HG03095 (cell line): ENCODE measurements around the gene KPRP.

Experiments
- ATAC-seq: cut with Tn5 transposase; IDR thresholded peaks from one replicate; pipeline ENCODE4 v1.9.1; 2021; ENCODE audit warnings: moderate library complexity; ENCODE audit not compliant: unreplicated experiment

Gene KPRP

DNA sequence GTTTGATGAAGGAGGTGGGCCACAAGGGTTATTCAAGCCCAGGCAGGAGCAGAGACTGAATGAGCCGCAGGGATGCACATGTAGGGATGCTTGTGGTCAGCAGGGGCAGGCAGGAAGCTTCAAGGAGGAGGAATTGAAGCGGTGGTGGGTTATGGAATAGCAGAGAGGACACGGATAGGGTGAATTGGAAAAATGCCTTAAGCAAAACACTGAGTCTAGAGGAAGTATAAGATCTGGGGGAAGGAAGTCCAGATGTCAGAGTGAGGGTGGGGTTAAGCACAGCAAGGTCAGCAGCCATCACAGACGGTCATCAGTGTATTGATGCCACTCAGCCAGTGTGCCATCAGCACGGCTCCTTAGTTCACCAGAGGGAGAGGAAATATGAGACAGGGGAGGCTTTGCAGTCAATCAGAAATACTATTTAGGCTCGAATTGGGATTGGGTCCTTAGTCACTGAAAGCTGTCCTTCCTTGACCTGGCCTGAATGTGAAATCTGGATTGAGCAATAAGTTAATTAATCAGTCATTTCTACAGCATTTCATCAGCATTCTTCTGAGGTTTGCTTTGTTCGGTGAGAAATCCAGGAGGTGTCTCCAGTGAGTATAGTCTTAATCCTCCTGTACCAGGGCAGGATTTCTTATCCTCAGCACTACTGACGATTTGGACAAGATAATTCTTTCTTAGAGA is 11.2 kb downstream of the KPRP start:
- no peak for ATAC-seq

DNA sequence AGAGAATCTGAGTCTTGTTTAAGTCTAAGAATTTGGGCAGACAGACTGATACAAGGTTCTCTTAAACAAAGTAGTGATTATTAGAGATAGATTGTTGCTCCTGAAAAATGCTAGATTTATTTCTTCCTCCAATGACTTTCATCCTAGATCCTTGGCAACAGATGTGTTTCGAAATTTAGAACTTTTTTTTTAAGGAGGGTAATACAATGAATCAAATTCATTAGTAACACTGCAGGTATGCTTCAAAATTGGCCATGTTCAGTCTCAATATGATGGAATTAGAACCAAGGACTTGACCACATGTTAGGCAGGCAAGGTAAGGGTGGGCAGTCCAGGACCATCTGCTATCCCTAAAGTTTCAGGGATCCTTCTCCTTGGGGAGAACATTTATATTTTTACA is 12.6 kb downstream of the KPRP start:
- ATAC-seq: no peak

DNA sequence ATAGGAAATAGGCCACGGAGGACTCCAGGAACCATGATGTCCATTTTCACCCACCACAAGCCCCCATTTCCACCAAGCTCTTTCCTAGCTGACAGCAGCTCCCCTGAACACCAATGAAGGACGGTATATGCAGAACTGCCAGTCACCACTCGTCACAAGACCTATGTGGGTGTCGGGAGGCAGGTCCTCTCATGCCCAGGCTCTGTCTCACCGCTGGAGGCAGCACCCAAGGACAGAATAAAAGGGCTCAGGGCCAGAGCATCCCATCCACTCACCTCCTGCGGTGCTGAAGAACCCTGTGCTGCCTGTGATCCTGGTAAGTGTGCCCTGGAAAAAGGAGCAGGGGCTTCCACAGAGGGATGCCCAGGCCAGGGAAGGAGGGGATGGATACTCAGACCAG is 17.1 kb downstream of the KPRP start, which contains the start of gene LCE1F:
Gene LCE1F (plus strand): TSS at position 266 of the 400 bp plus-strand sequence. CDS start 1,232 bp downstream, outside the sequence.
- no peak for ATAC-seq

DNA sequence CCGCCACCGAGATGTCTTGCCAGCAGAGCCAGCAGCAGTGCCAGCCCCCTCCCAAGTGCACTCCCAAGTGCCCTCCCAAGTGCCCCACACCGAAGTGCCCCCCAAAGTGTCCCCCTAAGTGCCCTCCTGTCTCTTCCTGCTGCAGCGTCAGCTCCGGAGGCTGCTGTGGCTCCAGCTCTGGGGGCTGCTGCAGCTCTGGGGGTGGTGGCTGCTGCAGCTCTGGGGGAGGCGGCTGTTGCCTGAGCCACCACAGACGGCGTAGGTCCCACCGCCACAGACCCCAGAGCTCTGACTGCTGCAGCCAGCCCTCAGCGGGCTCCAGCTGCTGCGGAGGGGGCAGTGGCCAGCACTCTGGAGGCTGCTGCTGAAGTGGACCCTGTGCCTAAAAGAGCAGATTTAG is 18.5 kb downstream of the KPRP start:
- ATAC-seq: no peak

DNA sequence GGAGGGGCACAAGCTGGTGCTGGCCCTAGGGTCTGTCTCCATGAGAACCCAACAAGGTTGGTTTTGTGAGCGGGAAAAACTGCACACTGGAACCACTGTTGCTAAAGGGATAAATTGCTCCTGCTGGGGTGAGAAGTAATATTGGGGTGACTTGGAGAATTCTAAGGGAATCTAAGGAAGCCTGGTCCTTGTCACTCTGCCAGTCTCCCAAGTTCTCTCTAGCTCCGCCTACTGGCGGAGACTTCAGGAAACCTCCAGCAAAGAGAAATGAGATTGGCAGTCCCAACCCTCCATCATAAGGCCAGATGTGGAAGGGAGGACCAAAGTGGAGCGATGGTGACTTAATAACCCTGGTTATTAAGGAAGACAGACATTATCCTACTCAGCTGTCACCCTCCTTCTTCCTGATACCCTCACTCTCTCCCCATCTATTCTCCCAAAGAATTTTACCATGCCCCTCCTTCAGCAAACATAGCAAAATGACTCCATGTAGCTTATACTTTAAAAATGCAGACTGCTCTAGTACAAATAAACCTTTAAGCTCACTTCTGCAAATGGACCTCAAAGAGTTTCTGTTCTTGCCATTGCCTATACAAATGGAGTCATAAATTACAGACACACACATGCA is 19.8 kb downstream of the KPRP start:
- no peak for ATAC-seq

DNA sequence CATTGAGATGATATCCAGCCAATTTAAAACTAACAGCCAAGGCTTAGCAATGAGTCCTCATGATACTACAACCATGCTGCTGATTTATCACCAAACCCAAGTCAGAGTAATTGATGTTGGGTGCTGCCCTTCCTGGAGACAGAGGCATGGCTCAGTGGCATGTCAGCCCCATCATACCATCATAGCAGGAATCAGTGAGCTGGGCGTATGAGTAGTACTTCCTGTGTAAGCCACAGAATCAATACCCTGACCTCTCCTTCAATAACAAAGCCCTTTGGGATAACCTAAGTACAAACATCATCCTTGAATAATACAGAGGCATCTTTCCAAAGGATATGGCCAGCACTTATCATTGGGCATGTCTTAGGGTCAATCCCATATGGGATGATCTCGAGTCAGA is 25.3 kb downstream of the KPRP start:
- ATAC-seq: no peak

DNA sequence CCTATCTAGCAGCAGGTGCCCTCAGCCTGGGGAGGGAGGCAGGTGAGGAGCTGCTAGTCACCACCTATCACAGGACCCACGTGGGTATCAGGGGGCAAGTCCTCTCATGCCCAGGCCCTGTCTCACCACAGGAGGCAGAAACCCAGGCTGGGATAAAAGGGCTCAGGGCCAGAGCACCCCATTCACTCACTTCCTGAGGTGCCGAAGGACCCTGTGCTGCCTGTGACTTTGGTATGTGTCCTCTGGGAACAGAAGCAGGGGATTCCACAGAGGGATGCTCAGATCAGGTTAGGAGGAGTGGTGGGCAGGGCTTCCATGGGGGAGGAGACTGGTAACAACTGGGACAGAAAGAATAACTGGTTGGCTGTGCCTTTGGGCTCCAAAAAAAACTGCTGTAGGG is 28.3 kb downstream of the KPRP start, which contains the start of gene LCE1E:
Gene LCE1E (plus strand): TSS at position 181 of the 400 bp plus-strand sequence. CDS start 1,043 bp downstream, outside the sequence.
- no peak for ATAC-seq

DNA sequence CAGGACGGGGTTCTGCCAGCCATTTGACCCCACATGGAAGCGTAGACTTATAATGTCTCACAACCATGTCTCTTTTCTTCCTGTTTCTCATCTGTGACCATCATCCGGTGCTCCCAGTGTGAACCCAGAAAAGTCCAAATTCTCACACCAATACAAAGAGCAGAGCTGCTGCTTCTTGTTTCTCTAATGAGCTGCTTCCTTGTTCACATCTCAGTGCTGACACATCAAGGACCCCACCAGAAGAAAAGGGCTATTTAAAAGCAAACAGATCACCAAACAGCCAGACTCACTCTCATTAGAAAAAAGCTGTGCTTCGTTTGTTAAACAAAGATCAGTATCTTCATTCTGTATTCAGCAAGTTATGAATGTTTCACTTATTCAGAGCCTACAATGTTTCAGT is 37.9 kb downstream of the KPRP start:
- no peak for ATAC-seq

DNA sequence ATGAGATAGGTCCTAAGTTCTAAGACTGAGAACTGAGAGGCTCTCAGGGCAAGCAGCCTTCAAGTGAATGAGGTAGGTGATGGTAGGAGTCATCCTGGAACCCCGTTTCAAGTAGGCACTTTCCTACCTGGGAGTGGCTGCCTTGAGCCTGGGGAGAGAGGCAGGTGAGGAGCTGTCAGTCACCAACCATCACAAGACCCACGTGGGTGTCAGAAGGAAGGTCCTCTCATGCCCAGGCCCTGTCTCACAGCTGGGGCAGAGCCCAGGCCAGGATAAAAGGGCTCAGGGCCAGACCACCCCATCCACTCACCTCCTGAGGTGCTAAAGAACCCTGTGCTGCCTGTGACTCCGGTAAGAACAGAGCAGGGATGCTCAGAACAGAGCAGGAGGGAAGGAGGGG is 38.6 kb downstream of the KPRP start, which contains the start of gene LCE1D:
Gene LCE1D (plus strand): TSS at position 301 of the 400 bp plus-strand sequence. CDS start 1,074 bp downstream, outside the sequence.
- no peak for ATAC-seq

DNA sequence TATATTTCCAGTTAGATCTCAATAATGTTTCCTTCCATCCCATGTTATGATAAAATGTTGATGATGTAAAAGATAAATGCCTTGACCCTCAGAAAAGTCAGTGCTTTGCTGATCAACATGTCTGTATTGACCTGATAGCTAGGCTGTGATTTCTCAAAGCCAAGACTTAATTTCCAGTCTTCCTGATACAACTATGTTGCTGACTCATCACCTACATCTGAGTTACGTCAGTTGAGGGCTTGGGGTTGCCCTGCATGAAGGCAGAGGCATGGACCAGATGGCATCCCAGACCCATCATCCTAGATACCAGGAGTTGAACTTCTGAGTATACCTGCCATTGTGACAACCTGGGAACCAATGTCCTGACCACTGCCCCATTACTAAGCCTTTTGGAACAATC is 43.5 kb downstream of the KPRP start:
- no peak for ATAC-seq

DNA sequence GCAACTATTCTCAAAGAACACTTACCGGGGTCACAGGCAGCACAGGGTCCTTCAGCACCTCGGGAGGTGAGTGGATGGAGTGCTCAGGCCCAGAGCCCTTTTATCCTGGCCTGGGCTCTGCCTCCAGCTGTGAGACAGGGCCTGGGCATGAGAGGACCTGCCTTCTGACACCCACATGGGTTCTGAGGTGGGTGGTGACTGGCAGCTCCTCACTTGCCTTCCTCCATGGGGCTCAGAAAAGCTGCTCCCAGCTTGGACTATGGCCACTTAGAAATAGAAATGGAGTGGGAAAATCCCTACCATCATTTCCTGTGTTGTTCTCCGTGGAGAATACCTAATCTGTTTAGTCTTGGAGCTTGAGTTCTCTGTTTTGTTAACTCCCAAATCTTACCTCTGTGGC is 48.8 kb downstream of the KPRP start, which contains the start of gene LCE1C:
Gene LCE1C (minus strand): TSS at position 76 of the 400 bp plus-strand sequence. CDS start 1,173 bp downstream, outside the sequence.
- no peak for ATAC-seq

DNA sequence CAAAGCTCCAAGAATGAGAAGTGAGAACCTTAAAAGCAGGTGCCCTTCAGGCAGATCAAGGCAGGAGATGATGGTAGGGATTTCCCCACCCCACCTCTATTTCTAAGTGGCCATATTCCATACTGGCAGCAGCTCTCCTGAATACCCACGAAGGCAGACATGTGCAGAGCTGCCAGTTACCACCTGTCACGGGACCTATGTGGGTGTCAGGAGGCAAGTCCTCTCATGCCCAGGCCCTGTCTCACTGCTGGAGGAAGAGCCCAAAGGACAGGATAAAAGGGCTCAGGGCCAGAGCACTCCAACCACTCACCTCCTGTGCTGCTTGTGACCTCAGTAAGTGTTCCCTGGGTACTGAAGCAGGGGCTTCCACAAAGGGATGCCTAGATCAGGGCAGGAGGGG is 53.2 kb downstream of the KPRP start:
- no peak for ATAC-seq
